Activated CD4-positive, CD25-positive, alpha-beta regulatory T cell treated with anti-CD3 and anti-CD28 coated beads, Interleukin-2, amount 50 U/mL, for 72 hours (primary cell): ENCODE data around the gene RHBDD1.

Source experiments
- DNase-seq: peaks from one replicate; pipeline ENCODE4 v3.0.0; 2021

The RHBDD1 gene

GRCh38 chr2:226888971-226889370 is 53.1 kb downstream of the RHBDD1 start:
- no peak for DNase-seq

- no peak for DNase-seq
Observed at GRCh38 chr2:226890286-226890685, 54.4 kb downstream of the RHBDD1 start.

GRCh38 chr2:226891780-226892590 is 56.1 kb downstream of the RHBDD1 start:
- no peak for DNase-seq

- DNase-seq: no peak
Observed at GRCh38 chr2:226892729-226893128, 56.9 kb downstream of the RHBDD1 start.

GRCh38 chr2:226893216-226893615 is 57.4 kb downstream of the RHBDD1 start:
- DNase-seq: no peak

- DNase-seq: no peak
Observed at GRCh38 chr2:226894752-226895151, 58.9 kb downstream of the RHBDD1 start.

- no peak for DNase-seq
Observed at GRCh38 chr2:226895579-226895978, 59.7 kb downstream of the RHBDD1 start.

- no peak for DNase-seq
Observed at GRCh38 chr2:226898121-226898520, 62.3 kb downstream of the RHBDD1 start.

- no peak for DNase-seq
Observed at GRCh38 chr2:226898897-226899296, 63.0 kb downstream of the RHBDD1 start.

GRCh38 chr2:226902041-226902966 is 66.5 kb downstream of the RHBDD1 start:
- DNase-seq: no peak

GRCh38 chr2:226903179-226903578 is 67.3 kb downstream of the RHBDD1 start:
- no peak for DNase-seq

- no peak for DNase-seq
Observed at GRCh38 chr2:226904592-226904991, 68.7 kb downstream of the RHBDD1 start.

- DNase-seq: no peak
Observed at GRCh38 chr2:226905718-226906117, 69.9 kb downstream of the RHBDD1 start.

- DNase-seq: no peak
Observed at GRCh38 chr2:226906163-226906693, 70.4 kb downstream of the RHBDD1 start.

- no peak for DNase-seq
Observed at GRCh38 chr2:226909126-226909525, 73.3 kb downstream of the RHBDD1 start.

GRCh38 chr2:226909836-226910235 is 74.0 kb downstream of the RHBDD1 start:
- no peak for DNase-seq

- DNase-seq: no peak
Observed at GRCh38 chr2:226910384-226910783, 74.5 kb downstream of the RHBDD1 start.

- DNase-seq: no peak
Observed at GRCh38 chr2:226911932-226912331, 76.1 kb downstream of the RHBDD1 start.

GRCh38 chr2:226913641-226914040 is 77.8 kb downstream of the RHBDD1 start:
- no peak for DNase-seq

GRCh38 chr2:226915846-226916360 is 80.0 kb downstream of the RHBDD1 start:
- no peak for DNase-seq

- DNase-seq: no peak
Observed at GRCh38 chr2:226916669-226917068, 80.8 kb downstream of the RHBDD1 start.

- no peak for DNase-seq
Observed at GRCh38 chr2:226932443-226932842, 96.6 kb downstream of the RHBDD1 start.

- no peak for DNase-seq
Observed at GRCh38 chr2:226934546-226935201, 98.8 kb downstream of the RHBDD1 start.
